Fibroblast of skin of scalp (primary cell): Measurements from ENCODE around the gene SGCA. TPM values are rescaled to one million over a fixed set of nuclear protein-coding genes. Genes with fewer than 3 reads are reported as not detected.
A peak's percentile ranks its signal among the peaks of the same experiment; 100 is the strongest.

ENCODE experiments used
- DNase-seq: peaks from one replicate; pipeline ENCODE4 v3.0.0-alpha.2; 2013
- polyA plus RNA-seq, 2 experiments: library from polyadenylated mRNA; unstranded; fragments of 120-200 nt; gene quantifications; one replicate each; pipeline ENCODE4 v1.2.1, GENCODE V29; 2013; ENCODE audit not compliant: insufficient read length in 2 of 2

Gene SGCA
- polyA plus RNA-seq (2013, experiment 1 of 2; ENCODE audit: insufficient read length) = 2.8 TPM
- polyA plus RNA-seq (2013, experiment 2 of 2; ENCODE audit: insufficient read length) = 12.0 TPM

DNA sequence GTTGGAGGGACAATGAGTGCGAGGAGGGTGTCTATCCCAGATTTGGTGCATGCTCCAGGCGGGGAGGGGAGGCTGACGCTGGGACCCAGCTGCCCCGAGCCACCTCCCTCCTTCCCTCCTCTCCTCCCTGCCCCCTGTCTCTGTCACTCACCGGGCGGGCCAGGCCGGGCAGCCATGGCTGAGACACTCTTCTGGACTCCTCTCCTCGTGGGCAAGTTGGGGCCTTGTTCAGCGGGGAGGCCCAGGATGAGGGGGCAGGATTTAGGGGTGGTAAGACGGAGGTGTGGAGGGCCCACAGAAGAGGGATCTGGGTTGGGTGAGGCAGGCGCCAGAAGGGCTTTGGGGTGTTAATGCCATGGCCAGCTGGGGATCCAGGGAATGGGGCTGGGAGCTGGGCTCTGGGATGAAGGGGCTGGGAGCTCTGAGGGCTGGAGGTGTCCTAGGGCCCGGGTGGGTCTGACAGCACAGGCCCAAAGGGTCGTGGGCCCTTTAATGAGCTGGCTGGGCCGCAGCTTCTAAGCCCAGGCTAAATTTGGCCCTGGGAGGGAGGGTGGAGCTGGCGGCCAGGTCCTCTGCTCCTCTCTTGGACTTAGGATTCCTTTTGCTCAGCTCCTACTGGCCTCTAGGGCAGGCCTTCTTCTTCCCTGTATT, at the start of gene SGCA:
TSS of gene SGCA (plus strand) at position 139 of the 651 bp plus-strand sequence. CDS start at position 175, 36 bp downstream.
- DNase-seq = no peak

- DNase-seq = no peak
Measured at GRCh38 chr17:50117202-50118051, 48.4 kb upstream of the SGCA start.

- DNase-seq = no peak
Measured at GRCh38 chr17:50118076-50118827, 47.6 kb upstream of the SGCA start.

- no peak for DNase-seq
Measured at GRCh38 chr17:50118828-50119218, 47.0 kb upstream of the SGCA start.

- no peak for DNase-seq
Measured at GRCh38 chr17:50120475-50121253, 45.1 kb upstream of the SGCA start.

DNA sequence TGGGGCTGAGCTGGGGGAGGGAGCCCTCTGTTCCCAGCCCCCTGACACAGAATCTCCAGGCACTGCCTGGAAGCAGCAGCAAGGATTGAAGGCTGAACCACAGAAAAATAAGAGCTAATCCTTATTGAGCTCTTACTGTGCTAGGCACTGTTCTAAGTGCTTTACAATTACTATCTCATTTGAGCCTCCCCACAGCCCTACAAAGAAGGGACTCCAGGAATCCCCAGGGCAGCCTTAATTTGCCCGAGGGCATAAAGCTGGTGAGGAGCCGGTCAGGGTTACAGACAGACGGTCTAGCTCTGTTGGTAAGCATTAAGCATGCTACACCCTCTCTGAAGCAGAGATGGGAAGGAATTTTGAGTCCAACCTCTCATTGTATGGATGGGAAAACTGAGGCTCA, 42.9 kb upstream of the SGCA start:
- no peak for DNase-seq

DNA sequence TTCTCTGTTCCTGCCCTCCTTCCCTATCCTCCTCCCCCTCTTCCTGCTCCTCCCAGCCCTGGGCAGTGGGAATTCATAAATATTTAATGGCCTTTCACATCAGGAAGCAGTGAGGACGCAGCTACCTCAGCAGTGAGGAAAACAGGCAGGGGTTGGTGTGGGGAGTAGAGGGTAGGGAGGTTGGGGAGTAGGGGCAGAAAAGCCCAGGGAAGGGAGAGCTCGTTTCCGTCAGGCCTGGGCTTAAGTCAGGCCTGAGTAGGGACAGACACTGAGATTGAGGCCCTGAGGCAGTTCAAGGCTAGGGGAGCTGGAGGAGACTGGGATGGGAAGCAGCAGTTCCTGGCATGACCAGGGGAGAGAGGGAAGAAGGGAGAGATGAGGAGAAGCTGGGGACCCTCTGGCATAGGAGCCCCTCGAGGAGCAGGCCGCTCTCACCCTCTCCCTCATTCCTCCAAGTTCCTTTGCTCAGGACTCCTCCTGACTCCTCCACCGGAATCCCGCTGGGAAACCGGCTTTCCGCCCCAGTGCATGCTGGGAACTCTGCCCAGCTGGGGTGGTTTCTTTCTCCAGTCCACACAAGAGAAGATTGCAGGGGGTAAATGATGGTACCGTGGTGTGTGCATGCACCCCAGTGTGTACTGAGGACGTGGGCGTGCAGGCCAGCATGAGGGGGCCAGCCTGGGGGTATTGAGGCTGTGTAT, 42.0 kb upstream of the SGCA start:
- peak; percentile 45 for DNase-seq

- DNase-seq = no peak
Measured at GRCh38 chr17:50125420-50125997, 40.3 kb upstream of the SGCA start.

- no peak for DNase-seq
Measured at GRCh38 chr17:50127697-50128361, 38.0 kb upstream of the SGCA start.

DNA sequence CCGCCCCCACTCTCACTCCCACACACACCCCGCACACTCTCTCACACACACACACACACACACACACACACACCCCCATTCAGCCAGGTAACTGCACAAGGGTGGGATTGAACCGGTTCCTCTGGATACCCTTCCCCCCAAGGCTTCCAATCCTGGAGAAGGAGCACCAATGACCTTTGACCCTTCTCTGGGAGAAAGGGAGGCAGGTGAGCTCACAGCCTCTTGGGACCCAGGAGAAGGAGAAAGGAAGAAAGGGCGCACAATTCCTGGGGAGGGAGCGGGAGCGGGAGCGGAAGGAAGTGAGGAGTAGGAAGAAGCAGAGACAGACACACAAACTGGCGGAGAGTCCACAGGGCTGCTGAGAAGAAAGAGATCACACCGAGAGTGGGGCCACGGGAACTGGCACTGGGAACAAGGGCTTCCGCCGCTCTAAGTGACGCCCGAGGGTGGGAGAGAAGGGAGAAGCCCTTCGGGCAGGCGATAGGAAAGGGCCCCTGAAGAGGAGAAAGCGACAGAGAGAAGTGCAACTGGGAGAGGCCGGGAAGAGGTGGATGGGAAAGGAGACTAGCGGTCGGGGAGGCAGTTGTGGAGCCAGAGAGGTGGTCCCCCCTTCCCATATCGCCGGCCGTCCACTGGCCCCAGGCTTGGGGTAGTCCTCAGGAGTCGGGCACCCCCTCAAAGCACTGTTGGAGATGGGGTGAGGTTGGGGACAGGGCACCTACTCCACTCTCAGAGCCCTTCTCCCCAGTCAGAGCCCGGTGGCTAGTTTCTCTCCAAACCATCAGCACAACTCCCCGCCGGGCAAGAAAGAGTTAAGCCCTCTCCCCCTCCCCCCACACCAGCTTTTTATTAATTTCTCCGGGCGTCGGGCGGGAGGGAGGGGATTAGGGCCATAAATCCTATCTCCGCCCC, 37.1 kb upstream of the SGCA start:
- peak; percentile 22 for DNase-seq

GRCh38 chr17:50129353-50129727, 36.5 kb upstream of the SGCA start:
- no peak for DNase-seq

GRCh38 chr17:50129728-50130558, 35.9 kb upstream of the SGCA start, which contains the start of gene SAMD14:
SAMD14 (minus strand) TSS chr17:50130160; CDS start chr17:50124959, 5,201 bp downstream.
- DNase-seq = peak; percentile 61

DNA sequence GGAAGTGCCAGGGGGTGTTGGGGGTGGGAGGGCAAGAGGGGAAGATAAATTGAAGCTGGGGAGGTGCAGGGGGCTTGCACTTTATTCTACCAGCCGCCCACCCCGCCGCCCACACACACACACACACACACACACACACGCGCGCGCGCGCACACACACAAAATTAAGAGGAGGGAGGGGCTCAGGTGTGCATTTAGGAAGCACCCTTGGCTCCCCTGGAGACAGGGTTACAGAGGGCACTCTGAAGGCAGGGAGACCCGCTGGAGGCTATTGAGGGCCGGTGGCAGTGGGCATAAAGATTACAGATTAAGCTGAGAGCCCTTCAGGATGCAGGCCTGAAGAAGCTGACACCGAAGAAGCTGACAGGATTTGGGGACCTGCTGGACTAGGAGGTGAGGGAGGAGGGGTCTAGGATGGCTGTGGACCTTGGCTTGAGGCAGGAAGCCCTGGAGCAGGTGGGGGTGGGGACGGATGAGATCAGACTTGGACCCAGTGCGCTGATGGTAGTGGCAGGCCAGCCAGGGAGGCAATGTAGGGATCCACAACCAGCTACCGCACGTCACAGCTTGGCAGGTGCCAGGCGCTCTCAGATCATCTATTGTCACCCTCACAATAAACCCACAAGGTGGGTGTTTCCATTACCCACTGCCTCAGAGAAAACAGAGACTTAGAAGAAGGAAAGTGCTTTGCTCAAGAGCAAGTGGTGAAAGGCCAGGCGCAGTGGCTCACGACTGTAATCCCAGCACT, 35.1 kb upstream of the SGCA start:
- DNase-seq = no peak

GRCh38 chr17:50132104-50132794, 33.6 kb upstream of the SGCA start:
- DNase-seq = no peak

GRCh38 chr17:50133028-50133768, 32.6 kb upstream of the SGCA start:
- peak; percentile 61 for DNase-seq

GRCh38 chr17:50133769-50134099, 32.1 kb upstream of the SGCA start:
- no peak for DNase-seq
